Measurements from ENCODE around the gene AKT1.

DNA sequence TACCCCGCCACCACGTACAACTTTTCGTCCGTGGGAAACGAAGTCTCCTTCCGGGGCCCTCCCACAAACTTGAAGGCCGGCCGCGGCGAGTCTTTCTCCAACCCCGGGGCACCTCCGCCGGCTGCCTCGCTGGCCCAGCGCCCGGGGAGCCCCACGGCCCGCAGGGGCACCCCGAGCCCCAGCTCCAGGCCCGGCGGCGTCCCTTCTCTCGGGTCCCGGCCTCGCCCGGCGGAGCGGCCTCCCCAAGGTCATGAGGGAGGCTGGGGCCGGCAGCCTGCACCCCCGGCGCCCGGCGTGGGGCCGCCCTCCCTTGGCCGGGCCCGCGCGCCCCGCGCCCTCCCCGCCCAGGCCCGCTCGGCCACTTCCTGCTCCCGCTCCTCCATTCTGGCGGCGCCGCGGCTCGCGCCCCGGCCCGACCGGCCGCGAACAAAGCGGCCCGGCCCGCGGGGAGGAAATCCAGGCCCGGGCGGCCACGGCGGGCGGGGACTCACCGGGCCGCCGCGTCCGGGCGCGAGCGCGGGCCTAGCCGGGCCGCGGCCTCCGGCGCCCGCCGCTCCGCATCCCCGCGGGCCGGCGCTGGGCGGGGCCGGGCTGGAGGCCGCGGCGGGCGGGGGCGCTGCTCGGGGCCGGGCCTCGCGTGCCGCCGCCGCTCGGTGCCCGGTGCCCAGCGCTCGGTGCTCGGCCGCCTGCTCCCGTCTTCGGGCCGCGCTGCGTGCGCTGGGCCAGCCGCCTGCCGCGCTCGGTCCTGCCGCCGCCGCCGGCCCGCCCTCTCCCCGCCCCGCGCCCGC, at the start of gene AKT1:
- TF ChIP-seq, protein P1, sequence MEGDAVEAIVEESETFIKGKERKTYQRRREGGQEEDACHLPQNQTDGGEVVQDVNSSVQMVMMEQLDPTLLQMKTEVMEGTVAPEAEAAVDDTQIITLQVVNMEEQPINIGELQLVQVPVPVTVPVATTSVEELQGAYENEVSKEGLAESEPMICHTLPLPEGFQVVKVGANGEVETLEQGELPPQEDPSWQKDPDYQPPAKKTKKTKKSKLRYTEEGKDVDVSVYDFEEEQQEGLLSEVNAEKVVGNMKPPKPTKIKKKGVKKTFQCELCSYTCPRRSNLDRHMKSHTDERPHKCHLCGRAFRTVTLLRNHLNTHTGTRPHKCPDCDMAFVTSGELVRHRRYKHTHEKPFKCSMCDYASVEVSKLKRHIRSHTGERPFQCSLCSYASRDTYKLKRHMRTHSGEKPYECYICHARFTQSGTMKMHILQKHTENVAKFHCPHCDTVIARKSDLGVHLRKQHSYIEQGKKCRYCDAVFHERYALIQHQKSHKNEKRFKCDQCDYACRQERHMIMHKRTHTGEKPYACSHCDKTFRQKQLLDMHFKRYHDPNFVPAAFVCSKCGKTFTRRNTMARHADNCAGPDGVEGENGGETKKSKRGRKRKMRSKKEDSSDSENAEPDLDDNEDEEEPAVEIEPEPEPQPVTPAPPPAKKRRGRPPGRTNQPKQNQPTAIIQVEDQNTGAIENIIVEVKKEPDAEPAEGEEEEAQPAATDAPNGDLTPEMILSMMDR (IDR thresholded peaks at IDR 0.05; ENCODE audit: low read depth, low read length, missing input control) = no peak
- TF ChIP-seq TAF1 (conservative IDR thresholded peaks at IDR 0.05) (no peak), SP1 (IDR thresholded peaks at IDR 0.05) (no peak), YY1 (IDR thresholded peaks at IDR 0.05) (no peak), HNF4G (IDR thresholded peaks at IDR 0.05) (no peak), RAD21 (IDR thresholded peaks at IDR 0.05) (no peak), JUND (IDR thresholded peaks at IDR 0.05) (no peak), RXRA (IDR thresholded peaks at IDR 0.05) (no peak)
- TF ChIP-seq, protein P2, sequence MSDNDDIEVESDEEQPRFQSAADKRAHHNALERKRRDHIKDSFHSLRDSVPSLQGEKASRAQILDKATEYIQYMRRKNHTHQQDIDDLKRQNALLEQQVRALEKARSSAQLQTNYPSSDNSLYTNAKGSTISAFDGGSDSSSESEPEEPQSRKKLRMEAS (IDR thresholded peaks at IDR 0.05) = no peak
- TF ChIP-seq, protein P3, sequence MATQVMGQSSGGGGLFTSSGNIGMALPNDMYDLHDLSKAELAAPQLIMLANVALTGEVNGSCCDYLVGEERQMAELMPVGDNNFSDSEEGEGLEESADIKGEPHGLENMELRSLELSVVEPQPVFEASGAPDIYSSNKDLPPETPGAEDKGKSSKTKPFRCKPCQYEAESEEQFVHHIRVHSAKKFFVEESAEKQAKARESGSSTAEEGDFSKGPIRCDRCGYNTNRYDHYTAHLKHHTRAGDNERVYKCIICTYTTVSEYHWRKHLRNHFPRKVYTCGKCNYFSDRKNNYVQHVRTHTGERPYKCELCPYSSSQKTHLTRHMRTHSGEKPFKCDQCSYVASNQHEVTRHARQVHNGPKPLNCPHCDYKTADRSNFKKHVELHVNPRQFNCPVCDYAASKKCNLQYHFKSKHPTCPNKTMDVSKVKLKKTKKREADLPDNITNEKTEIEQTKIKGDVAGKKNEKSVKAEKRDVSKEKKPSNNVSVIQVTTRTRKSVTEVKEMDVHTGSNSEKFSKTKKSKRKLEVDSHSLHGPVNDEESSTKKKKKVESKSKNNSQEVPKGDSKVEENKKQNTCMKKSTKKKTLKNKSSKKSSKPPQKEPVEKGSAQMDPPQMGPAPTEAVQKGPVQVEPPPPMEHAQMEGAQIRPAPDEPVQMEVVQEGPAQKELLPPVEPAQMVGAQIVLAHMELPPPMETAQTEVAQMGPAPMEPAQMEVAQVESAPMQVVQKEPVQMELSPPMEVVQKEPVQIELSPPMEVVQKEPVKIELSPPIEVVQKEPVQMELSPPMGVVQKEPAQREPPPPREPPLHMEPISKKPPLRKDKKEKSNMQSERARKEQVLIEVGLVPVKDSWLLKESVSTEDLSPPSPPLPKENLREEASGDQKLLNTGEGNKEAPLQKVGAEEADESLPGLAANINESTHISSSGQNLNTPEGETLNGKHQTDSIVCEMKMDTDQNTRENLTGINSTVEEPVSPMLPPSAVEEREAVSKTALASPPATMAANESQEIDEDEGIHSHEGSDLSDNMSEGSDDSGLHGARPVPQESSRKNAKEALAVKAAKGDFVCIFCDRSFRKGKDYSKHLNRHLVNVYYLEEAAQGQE (IDR thresholded peaks at IDR 0.05) = no peak

Data from liver (tissue), 3 donors.